GM19468 (cell line): Measurements from ENCODE around the gene ALOX5AP.

Source experiments
- ATAC-seq: cut with Tn5 transposase; IDR thresholded peaks from one replicate; pipeline ENCODE4 v1.9.1; 2021; ENCODE audit warnings: mild to moderate bottlenecking, moderate library complexity, moderate number of reproducible peaks; ENCODE audit not compliant: unreplicated experiment; ENCODE audit errors: extremely low read depth

Gene ALOX5AP

DNA sequence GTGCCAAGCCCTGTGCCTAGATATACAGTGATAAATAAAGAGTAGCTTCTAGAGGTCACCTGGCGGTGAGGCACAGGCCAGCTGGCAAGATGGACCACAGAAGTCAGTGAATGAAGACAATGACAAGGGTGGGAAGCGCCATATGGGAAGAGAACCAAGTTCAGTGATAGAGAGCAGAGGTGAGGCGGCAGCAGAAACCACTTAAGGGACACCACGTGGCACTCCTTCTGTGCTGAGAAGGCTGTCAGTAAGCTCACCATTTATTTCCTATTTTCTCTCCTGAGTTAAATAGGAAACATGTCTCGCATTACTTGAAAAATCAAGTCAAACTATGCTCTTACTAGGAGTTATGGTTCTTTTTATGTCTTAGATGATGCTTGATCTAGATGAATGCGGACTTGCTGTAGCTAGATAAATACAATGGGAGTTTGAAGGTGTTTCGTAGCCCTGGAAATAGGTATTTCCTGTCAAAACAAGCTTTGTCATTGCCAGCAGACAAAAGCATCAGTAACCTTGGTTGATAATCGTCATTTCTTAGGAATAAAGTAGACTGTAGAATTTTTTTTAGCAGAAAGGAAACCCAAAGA lies 17.8 kb downstream of the ALOX5AP start:
- ATAC-seq = no peak

DNA sequence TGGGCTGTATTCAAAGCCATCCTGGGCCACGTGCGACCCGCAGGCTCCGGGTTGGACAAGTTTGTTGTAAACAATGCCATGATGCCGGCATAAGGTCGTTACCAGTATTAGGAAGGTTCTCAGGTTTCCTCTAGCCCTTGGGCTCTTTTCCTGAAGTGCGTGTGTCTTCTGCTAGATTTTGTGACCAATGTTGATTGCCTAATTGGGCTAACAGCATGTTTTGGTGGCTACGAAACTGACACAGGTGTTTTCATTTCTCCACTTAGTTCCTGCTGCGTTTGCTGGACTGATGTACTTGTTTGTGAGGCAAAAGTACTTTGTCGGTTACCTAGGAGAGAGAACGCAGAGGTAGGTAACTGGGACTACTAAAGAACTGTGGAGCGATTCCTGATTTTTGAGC lies 20.3 kb downstream of the ALOX5AP start:
- ATAC-seq = no peak

DNA sequence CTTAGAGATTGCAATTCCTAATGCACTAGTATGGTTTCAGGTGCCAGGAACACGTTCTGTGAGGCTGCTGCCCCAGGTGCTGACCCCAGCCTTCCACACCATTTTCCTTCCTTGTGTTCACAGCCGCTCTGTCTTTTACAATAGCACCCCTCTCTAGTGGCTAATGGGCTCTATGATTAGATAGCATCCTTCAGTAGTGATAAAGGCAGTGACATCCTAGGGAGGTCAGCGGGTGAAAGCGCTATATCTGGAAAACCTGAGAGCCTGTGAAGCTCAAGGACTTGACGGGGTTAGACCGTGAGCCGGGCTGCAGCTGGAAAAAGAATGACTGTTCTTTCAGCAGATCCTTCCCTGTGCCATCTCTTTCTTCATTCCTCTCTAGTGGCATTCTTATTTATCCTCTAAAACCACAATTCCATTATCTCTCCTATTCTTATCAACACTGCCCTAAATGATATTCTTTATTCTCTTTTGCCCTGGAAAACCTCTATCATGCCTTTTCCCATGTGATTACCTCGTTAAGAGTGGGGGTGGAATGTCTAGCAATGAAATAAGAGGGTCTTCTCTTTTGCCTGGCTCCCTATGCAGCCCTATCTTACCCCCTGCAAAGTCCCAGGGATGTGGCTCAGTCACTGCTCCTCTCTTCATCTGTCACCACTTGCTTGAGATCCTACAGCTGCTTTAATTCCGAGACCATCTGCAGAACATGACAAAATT lies 21.8 kb downstream of the ALOX5AP start:
- no peak for ATAC-seq

DNA sequence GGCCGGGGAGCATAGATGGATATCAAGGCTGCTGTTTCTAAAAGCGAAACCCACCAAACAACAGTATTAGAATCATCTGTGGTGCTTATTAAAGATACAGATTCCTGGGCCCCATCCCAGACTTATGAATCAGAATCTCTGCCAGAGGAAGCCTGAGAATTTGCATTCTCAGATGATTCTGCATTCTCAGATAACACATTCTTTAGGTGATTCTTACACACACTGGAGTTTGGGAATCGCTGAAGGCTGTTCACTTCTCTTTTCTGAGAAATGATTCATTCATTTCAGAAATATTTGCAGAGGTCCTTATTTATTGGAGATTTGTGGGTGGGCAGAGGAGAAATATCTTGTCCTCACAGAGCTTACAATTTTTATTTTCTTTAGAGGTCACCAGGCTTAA lies 24.4 kb downstream of the ALOX5AP start:
- ATAC-seq = no peak

DNA sequence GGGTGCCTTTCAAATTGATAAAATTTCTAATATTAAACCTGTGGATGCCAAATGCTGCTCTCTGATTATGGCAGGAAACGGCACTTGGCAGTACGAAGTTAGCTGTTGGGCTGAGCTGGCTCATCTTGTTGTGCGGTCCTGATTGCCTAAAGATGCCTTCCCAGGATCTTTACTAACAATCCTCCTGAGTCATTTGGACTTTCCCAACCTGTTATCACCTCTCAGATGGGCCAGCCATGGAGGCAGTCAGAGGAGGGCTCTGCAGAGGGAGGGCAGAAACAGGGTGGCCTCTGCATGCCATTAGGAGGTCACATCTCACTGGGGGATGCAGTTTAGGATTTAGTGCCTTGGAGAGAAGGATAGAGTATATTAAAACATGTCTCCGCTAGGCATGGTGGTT lies 27.3 kb downstream of the ALOX5AP start:
- ATAC-seq = no peak

DNA sequence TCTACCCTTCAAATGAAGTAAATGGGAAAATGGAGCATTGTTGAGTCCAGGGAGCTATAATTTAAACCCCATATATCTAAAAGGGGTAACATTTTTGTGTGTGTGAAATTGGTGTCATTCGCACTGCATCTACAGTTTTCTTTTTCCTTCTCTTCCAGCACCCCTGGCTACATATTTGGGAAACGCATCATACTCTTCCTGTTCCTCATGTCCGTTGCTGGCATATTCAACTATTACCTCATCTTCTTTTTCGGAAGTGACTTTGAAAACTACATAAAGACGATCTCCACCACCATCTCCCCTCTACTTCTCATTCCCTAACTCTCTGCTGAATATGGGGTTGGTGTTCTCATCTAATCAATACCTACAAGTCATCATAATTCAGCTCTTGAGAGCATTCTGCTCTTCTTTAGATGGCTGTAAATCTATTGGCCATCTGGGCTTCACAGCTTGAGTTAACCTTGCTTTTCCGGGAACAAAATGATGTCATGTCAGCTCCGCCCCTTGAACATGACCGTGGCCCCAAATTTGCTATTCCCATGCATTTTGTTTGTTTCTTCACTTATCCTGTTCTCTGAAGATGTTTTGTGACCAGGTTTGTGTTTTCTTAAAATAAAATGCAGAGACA lies 28.6 kb downstream of the ALOX5AP start:
- ATAC-seq = no peak

DNA sequence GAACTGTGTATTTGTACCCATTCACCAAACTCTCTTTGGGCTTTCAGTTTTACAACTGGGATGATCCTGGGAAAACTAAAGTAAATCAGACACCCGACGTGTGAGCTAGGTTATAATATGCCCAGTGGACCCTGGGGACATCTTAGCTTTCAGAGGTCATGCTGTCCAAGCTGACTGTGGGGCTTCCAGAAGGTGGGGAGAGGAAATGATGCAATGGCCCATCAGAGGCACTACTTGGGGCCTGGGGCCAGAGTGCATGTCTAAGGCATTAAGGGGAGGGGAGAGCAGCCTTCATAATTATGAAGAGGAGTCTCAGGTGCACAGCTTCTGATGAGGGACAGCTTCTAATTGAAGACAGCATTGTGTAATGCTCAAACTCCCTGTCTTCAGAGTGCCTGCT lies 30.9 kb downstream of the ALOX5AP start:
- no peak for ATAC-seq

DNA sequence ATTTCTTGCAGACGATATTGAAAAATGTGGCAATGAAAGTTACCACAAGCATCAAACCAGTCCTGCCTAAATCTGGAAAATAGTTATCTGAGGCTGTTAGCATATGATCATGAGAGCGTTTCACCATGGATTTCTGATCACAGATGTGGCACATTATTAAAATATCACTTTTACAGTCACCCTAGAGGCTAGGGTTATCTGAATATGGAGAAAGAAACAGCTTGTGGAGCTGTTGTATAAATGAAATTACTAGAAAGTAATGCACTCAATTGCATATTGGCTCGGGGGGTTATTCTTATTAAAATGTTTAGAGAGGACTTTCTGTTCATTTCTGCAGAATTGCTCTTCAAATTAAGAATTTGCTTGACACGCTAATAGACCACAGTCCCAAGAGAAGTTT lies 35.6 kb downstream of the ALOX5AP start:
- no peak for ATAC-seq

DNA sequence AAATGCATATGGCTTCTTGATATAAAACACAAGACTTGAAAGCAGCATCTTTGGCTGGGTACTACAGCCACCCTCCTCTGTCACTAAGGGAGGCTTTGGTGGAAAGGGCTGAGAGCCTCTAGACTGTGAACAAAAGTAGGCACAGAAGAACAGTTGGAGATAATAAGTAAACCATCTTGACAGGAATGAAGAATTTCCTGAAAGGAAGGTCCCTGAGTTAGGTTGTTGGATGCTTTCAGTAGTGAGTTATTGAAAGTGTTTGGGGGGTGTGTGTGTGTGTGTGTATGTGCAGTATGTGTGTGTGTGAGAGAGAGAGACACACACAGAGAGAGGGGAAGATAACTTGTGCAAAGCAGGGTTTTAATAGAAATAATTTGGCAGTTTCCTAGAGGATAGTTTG lies 38.2 kb downstream of the ALOX5AP start:
- no peak for ATAC-seq

DNA sequence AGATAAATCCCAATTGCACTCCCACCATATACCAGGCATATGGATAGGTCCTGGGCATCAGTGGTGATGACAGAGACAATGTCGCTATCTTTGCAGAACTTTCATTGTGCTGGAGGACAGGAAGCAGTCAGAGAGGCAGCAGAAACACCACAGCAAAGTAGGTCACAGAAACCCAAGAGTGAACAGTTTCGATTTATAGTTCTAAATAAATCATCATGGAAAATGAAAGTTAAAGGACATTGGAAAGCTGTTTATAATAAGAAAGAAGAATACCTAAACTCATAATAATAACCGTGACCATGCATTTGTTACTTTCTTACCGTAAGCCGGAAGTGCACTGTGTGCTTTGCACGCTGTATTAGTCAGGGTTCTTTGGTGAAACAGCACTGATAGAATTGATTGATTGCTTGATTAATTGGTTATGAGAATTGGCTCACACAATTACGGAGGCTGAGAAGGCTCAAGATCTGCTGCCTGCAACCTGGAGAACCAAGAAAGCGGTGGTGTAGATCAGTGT lies 38.9 kb downstream of the ALOX5AP start:
- no peak for ATAC-seq

DNA sequence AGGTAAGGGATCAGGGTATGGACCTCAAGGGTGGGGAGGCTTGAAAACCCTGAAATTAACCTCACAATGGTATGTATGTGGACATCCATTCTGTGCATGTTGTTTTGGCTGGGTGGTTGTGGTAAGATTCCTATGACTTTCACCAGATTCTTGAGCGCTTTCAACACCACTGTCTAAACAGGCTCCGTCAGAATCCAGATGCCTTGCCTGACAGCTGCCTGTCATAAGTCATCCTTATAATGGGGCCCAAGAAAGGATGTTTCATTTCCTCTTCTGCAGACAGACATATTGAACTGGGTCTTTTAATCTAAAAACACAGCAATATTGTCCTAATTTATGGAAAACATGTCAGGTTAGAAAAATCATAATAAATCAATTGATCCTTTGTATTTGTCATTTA lies 41.3 kb downstream of the ALOX5AP start:
- ATAC-seq = no peak

DNA sequence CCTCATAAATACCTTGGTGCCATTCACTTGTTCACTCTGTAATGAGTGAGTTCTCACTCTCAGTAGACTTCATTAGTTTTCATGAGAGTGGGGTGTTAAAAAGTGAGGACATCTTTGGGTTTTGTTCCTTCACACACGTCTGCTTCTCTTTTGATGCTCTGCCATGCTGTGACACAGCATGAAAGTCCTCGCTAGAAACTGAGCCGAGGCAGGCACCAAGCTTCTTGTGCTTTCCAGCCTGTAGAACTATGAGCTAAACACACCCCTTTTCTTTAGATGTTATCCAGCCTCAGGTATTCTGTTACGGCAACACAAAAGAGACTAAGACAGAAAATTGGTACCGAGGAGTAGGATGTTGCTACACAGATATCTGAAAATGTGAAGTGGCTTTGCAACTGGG lies 43.7 kb downstream of the ALOX5AP start:
- ATAC-seq = no peak

DNA sequence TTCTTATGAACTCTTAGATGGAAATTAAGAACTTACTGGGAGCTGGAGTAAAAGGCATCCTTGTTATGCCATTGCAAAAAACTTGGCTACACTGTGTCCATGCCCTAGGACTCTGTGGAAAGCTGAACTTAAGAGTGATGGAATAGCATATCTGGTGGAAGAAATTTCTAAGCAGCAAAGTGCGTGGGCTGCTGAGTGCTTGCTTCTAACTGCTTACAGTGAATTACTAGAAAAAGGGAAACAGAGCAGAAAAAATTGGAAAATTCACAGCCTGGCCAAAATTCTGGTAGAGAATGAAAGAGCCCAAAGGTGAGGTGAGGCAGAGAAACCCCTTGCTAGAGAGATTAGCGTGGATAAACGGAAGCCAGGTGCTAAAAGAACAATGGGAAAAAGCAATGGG lies 44.3 kb downstream of the ALOX5AP start:
- no peak for ATAC-seq

DNA sequence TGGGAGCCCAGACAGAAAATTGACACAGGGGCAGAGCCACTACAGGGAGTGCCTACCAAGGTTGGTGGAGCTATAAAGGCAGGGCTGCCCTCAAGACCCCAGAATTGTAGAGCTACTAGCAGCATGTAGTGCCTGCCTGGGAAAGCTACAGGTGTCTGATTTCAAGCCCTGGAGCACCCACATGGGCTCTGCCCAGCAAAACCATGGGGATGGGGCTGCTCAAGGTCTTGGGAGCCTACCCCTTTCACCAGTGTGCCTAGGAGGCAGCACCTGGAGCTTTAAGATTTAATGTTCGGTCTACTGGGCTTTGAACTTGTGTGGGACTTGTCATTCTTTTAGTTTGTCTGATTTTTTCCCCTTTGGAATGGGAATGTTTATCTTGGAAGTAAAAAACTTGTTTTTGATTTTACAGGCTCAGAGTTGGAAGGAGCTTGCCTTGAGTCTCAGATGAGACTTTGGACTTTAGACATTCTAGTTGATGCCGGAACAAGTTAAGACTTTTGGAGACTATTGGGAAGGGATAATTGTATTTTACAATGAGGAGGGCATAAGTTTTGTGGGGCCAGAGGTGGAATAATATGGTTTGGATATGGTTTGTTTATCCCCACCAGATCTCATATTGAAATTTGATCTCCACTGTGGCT lies 45.1 kb downstream of the ALOX5AP start:
- ATAC-seq = no peak

DNA sequence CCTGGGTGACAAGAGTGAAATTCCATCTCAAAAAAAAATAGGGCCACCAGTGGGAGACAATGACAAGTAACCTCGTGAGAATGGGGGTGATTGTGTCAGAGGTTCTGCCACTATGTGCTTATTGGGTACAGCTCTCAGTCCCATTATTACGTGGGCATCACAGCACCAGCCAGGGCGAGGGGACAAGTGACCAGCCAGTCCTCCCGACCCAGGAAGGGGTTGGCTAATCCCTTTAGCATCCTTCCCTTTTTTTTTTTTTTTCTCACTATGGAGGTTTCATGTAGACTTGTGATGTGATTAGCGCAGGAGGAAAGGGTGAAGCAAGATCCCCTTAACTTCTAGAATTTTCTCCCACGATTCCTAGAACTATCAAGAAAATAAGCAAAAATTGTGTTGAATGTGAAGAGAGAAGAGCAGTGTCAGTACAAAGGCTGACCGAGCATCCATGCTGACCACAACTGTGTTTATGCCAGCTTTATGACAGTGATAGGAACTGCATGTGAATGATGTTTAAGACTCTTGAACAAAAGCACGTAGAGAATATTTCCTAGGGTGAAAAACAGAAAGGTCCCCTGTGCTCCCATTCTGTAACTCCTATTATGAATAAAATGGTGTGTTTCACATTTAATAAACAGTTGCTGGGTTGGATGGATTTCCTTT lies 50.0 kb downstream of the ALOX5AP start:
- ATAC-seq = no peak

DNA sequence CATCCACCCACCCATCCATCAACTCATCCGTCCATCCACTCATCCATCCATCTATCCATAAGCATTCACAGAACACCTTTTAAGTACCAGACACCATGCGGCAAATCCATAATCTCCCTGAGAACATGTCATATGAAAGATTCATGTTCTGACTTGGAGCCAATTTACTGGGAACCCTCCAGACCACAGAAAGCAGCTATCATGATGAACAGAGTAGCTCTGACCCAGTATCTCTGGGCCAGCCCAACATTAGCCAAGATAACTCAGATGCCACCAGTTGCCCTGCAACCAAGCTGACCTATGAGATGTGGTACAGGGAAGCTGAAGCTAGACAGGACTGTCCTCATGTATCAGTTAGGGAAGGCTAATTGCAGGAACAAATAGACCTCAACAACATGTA lies 51.3 kb downstream of the ALOX5AP start:
- ATAC-seq = no peak

DNA sequence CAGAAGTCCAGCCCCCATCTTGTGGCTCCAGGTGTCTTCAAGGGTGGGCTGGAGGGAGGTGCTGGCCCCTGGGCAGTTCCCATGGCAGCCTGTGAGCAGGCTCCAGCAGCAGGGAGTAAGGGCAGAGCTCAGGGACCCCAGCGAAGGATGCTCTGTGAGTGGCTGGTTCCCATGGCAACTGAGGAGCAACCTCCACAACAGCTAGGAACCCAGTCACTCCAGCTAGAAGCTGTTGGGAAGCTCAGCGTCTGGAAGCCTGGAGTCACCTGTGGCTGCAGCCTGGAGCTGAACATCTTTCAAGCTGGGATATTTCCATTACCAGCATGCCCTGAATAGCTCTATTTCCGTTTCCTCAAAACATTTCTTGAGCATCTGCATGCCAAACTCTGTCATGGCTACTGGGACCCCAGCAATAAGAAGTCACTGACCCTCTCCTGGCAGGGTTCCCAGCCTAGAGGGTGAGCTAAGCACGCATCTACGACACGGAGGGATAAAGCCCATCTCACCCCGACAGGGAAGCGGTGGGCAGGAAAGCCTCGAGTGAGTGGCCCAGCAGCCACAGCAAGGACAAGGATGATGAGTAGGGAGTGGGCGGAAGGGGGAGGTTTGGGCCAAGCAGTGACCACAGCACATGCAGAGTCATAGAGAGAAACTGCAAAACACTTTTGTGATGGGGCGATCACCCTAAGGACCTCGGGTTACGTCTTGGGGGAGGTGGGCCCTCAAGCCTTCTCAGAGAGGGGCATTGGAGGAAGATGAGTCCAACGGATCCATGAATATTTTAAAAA lies 52.6 kb downstream of the ALOX5AP start:
- no peak for ATAC-seq

DNA sequence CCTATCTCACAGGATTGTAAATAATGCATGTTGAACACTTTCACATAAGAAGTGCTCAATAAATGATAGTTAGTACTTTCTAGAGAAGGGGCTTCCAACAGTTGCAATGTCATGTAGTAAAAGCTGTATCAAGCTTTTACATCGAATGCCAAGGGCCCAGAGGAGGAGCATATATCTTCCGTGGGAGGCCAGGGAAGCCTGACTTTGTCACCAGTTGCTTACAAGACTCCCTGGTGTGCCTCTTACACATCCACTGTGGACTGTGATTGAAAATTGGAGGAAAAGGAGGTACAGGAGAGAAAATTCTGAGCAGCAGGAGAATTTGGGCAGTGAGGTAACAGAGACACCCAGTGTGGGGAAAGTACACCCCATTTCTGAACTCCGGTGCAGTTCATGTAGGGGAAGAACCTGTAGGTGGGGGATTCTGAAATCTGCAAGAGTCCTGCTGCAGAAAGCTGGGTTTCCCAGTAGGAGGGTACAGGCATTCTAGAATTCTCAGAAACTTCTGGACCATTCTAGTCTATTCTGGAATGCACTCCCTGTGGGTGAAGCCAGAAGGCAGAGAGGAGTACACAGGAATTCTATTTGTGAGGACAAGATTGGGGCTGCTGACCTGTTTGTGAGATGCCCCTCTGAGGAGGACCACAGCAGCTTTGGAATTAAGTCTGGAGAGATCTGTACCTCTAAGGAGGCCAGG lies 54.0 kb downstream of the ALOX5AP start:
- ATAC-seq = no peak

DNA sequence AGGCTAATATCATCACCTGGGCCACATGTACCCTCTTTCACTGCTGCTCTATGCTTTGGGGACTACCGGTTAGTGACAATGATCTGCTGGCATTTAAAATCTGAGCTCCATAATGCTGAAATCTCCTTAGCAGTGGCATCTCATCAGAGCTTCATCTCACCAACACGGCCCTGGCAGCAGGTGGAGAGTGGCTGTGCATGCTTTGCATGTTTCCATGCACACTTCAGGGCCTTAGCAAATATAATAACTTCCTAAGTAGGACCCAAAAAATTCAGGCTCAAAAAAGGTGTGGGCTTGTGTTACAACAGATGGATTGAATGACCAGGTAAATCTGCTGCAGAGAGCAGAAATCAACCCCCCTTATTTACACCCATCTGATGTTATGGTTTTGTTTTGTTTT lies 55.2 kb downstream of the ALOX5AP start:
- no peak for ATAC-seq
